ENCODE data around the gene IRGC. TPM values are rescaled to one million over a fixed set of nuclear protein-coding genes. Genes with fewer than 3 reads are reported as not detected.

IRGC gene
- total and polyA plus RNA-seq, 2 of the 13 experiments (the other 11 are each of a cell fraction or from before 2014, with no cell fraction given): not detected

DNA sequence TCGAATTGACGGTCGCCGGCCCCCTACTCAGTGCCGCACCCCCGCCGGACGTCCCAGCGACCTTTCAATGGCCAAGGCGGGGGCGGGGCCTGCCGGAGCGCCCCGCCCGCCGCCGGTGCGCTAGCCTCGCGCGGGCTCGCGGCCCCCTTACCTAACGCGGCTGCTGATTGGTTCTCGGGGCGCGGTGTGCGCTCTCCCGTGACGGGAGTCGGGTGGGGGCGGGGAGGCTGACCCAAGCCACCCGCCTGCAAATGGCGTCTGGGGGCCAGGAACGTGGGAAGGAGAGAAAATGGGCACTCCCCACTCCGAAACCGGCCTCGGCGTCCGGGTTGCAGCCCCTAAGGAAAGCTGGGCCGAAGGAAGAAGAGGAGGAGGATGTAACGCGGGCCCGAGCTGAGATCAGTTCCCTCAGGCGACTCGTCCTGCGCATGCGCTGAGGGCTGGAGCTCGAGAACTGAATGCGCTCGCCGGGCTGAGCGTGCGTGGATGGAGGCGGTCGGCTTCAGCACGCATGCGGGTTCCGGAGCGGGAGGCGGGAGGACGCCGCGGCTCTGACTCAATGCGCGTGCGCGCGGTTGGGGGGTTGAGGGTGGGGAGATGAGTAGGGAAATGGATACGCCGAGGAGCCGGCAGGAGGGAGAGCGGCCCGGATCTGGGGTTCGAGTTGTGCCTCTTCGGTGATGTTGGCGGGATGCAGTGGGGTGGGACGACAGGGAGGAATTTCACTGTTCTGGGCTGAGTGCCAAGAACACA is 38.8 kb downstream of the IRGC start, which contains the start of gene SMG9 (continued):
- TF ChIP-seq ZNF644 (CRISPR knock-in tag; IDR thresholded peaks at IDR 0.05; ENCODE audit: low read depth): no peak
- peak; percentile 72; the same call in 1 of the 2 replicates for TF ChIP-seq ZNF782 (CRISPR knock-in tag; IDR thresholded peaks at IDR 0.05; ENCODE audit: borderline replicate concordance)
- TF ChIP-seq NFKB2 (CRISPR knock-in tag; IDR thresholded peaks at IDR 0.05; ENCODE audit: borderline replicate concordance): peak; percentile 71; the same call in 1 of the 2 replicates
- peak; percentile 41; the same call in 1 of the 2 replicates for TF ChIP-seq ZMYM4 (CRISPR knock-in tag; IDR thresholded peaks at IDR 0.05)
- TF ChIP-seq SIN3A (IDR thresholded peaks at IDR 0.05; ENCODE audit: borderline replicate concordance, low read depth, low read length): peak; percentile 58; the same call in 1 of the 2 replicates
- TF ChIP-seq SMAD3 (CRISPR knock-in tag; IDR thresholded peaks at IDR 0.05): 0 out of 2 replicates have a peak, but pooled peaks have one; percentile 21
- TF ChIP-seq, protein P1, sequence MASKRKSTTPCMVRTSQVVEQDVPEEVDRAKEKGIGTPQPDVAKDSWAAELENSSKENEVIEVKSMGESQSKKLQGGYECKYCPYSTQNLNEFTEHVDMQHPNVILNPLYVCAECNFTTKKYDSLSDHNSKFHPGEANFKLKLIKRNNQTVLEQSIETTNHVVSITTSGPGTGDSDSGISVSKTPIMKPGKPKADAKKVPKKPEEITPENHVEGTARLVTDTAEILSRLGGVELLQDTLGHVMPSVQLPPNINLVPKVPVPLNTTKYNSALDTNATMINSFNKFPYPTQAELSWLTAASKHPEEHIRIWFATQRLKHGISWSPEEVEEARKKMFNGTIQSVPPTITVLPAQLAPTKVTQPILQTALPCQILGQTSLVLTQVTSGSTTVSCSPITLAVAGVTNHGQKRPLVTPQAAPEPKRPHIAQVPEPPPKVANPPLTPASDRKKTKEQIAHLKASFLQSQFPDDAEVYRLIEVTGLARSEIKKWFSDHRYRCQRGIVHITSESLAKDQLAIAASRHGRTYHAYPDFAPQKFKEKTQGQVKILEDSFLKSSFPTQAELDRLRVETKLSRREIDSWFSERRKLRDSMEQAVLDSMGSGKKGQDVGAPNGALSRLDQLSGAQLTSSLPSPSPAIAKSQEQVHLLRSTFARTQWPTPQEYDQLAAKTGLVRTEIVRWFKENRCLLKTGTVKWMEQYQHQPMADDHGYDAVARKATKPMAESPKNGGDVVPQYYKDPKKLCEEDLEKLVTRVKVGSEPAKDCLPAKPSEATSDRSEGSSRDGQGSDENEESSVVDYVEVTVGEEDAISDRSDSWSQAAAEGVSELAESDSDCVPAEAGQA (IDR thresholded peaks at IDR 0.05; ENCODE audit: low read depth): peak; percentile 33; the same call in 1 of the 2 replicates
- TF ChIP-seq, protein P1 (CRISPR knock-in tag; IDR thresholded peaks at IDR 0.05; ENCODE audit: borderline replicate concordance): no peak
- TF ChIP-seq TP53 (CRISPR knock-in tag; conservative IDR thresholded peaks at IDR 0.05): 0 out of 2 replicates have a peak, but pooled peaks have one; percentile 52
- no peak for TF ChIP-seq SETDB1 (CRISPR knock-in tag; IDR thresholded peaks at IDR 0.05; ENCODE audit: borderline replicate concordance)
- TF ChIP-seq, protein P2, sequence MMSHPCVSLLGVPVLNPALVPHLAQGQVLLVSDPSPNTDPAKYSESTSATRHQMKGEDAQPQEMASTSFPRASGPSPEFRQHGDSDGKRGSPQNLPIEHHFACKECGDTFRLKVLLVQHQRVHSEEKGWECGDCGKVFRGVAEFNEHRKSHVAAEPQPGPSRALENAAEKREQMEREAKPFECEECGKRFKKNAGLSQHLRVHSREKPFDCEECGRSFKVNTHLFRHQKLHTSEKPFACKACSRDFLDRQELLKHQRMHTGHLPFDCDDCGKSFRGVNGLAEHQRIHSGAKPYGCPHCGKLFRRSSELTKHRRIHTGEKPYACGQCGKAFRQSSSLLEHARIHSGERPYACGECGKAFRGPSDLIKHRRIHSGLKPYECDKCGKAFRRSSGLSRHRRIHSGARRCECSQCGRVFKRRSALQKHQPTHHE (CRISPR knock-in tag; IDR thresholded peaks at IDR 0.05; ENCODE audit: borderline replicate concordance): 0 out of 2 replicates have a peak, but pooled peaks have one; percentile 22
- no peak for TF ChIP-seq ZBTB20 (CRISPR knock-in tag; IDR thresholded peaks at IDR 0.05; ENCODE audit: borderline replicate concordance, low read depth)
- TF ChIP-seq, protein P3, sequence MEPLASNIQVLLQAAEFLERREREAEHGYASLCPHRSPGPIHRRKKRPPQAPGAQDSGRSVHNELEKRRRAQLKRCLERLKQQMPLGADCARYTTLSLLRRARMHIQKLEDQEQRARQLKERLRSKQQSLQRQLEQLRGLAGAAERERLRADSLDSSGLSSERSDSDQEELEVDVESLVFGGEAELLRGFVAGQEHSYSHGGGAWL (CRISPR knock-in tag; IDR thresholded peaks at IDR 0.05): 0 out of 2 replicates have a peak, but pooled peaks have one; percentile 60
- peak; percentile 80 for TF ChIP-seq SPEN (CRISPR knock-in tag; IDR thresholded peaks at IDR 0.05; ENCODE audit: low read depth)
- peak; percentile 56; the same call in 1 of the 2 replicates for TF ChIP-seq FOXK1 (CRISPR knock-in tag; IDR thresholded peaks at IDR 0.05; ENCODE audit: borderline replicate concordance, low read depth)
- peak; percentile 19; the same call in 1 of the 2 replicates for TF ChIP-seq SIX4 (CRISPR knock-in tag; IDR thresholded peaks at IDR 0.05)
- peak; percentile 95 for TF ChIP-seq PHF8 (CRISPR knock-in tag; IDR thresholded peaks at IDR 0.05)
- TF ChIP-seq ZNF546 (CRISPR knock-in tag; conservative IDR thresholded peaks at IDR 0.05): 0 out of 2 replicates have a peak, but pooled peaks have one; percentile 80
- no peak for TF ChIP-seq ZNF207 (IDR thresholded peaks at IDR 0.05; ENCODE audit: borderline replicate concordance)
- TF ChIP-seq, protein P4, sequence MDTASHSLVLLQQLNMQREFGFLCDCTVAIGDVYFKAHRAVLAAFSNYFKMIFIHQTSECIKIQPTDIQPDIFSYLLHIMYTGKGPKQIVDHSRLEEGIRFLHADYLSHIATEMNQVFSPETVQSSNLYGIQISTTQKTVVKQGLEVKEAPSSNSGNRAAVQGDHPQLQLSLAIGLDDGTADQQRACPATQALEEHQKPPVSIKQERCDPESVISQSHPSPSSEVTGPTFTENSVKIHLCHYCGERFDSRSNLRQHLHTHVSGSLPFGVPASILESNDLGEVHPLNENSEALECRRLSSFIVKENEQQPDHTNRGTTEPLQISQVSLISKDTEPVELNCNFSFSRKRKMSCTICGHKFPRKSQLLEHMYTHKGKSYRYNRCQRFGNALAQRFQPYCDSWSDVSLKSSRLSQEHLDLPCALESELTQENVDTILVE (CRISPR knock-in tag; IDR thresholded peaks at IDR 0.05): peak; percentile 48; the same call in 1 of the 2 replicates
- 0 out of 2 replicates have a peak, but pooled peaks have one; percentile 65 for TF ChIP-seq ZNF713 (CRISPR knock-in tag; IDR thresholded peaks at IDR 0.05)

All from HepG2 (cell line).